Measurements from ENCODE around the gene PDK2.

PDK2 gene

GRCh38 chr17:50102164-50102991 lies 7.2 kb downstream of the PDK2 start:
- no peak for DNase-seq

- DNase-seq = no peak
These were observed 8.1 kb downstream of the PDK2 start for GRCh38 chr17:50103252-50103651.

GRCh38 chr17:50103941-50104340 lies 8.8 kb downstream of the PDK2 start:
- no peak for DNase-seq

- DNase-seq = no peak
These were observed 10.7 kb downstream of the PDK2 start for GRCh38 chr17:50105811-50106210.

GRCh38 chr17:50106393-50107131 lies 11.4 kb downstream of the PDK2 start:
- DNase-seq = no peak

- no peak for DNase-seq
These were observed 12.8 kb downstream of the PDK2 start for GRCh38 chr17:50107790-50108414.

GRCh38 chr17:50108556-50108955 lies 13.4 kb downstream of the PDK2 start:
- DNase-seq = no peak

- DNase-seq = no peak
These were observed 14.1 kb downstream of the PDK2 start for GRCh38 chr17:50109207-50109606.

- DNase-seq = no peak
These were observed 14.6 kb downstream of the PDK2 start for GRCh38 chr17:50109785-50110184.

GRCh38 chr17:50110591-50111349 lies 15.6 kb downstream of the PDK2 start:
- no peak for DNase-seq

GRCh38 chr17:50111673-50112655 lies 16.8 kb downstream of the PDK2 start:
- DNase-seq = no peak

- DNase-seq = no peak
These were observed 17.5 kb downstream of the PDK2 start for GRCh38 chr17:50112694-50113093.

- no peak for DNase-seq
These were observed 18.6 kb downstream of the PDK2 start for GRCh38 chr17:50113624-50114320.

GRCh38 chr17:50114401-50114800 lies 19.2 kb downstream of the PDK2 start:
- no peak for DNase-seq

- peak; percentile 65 for DNase-seq
These were observed 19.8 kb downstream of the PDK2 start for GRCh38 chr17:50114849-50115357.

- DNase-seq = peak; percentile 3
These were observed 20.6 kb downstream of the PDK2 start for GRCh38 chr17:50115756-50116155.

- DNase-seq = peak; percentile 80
These were observed 22.3 kb downstream of the PDK2 start for GRCh38 chr17:50117202-50118051.

- no peak for DNase-seq
These were observed 23.1 kb downstream of the PDK2 start for GRCh38 chr17:50118076-50118827.

- DNase-seq = no peak
These were observed 23.7 kb downstream of the PDK2 start for GRCh38 chr17:50118828-50119218.
